HG02623 (cell line): ENCODE data around the gene DDX41.

Experiments used
- ATAC-seq: cut with Tn5 transposase; IDR thresholded peaks from one replicate; pipeline ENCODE4 v1.9.1; 2021; ENCODE audit warnings: moderate library complexity; ENCODE audit not compliant: unreplicated experiment

Gene DDX41

GRCh38 chr5:177499842-177500241, 16.9 kb downstream of the DDX41 start:
- ATAC-seq, result no peak

DNA sequence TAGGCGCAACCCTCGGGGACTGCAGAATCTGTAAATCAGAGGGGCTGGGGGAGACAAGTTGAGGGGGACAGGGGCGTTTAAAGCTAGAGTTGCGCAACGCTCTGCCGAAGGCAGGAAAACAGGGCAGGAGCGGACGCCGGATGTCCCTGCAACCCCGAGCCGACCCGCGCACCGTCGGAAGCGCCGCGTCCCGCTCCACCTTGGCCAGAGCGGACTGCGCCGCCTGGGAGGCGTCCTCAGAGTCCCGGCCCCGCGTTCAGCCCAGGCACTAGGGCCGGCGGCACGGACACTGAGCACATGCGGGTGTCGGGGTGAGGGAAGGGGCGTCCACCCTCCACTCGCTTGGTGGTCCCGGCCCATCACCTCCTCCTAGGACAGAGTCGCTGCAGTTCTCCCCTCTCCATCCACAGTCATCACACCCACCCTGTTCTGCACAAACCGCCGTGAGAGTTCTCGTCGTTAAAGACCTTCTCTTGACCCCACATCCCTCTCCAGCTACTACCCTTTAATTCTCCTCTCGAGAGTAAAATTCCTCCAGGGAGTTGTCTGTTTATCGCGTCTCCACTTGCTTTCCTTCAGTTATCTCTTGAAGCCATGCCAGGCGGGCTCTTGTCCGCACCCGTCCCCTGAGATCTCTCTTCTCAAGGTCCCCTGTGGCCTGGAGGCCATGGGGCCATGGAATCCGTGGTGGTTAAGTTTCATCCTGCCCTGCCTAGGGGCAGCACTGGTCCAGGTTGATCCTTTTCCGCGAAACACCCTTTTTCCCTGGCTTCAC, 18.6 kb downstream of the DDX41 start:
- no peak for ATAC-seq

GRCh38 chr5:177497292-177498012, 19.3 kb downstream of the DDX41 start, which contains the start of gene PDLIM7:
Gene PDLIM7, minus strand, starts transcription at chr5:177497604. Its CDS starts 1,092 bp downstream, at chr5:177496512.
- peak; percentile 70 for ATAC-seq

- no peak for ATAC-seq
Observed at GRCh38 chr5:177496727-177497291, 20.0 kb downstream of the DDX41 start.

GRCh38 chr5:177496070-177496726, 20.6 kb downstream of the DDX41 start:
- ATAC-seq, result no peak

- no peak for ATAC-seq
Observed at GRCh38 chr5:177495243-177496060, 21.3 kb downstream of the DDX41 start.

DNA sequence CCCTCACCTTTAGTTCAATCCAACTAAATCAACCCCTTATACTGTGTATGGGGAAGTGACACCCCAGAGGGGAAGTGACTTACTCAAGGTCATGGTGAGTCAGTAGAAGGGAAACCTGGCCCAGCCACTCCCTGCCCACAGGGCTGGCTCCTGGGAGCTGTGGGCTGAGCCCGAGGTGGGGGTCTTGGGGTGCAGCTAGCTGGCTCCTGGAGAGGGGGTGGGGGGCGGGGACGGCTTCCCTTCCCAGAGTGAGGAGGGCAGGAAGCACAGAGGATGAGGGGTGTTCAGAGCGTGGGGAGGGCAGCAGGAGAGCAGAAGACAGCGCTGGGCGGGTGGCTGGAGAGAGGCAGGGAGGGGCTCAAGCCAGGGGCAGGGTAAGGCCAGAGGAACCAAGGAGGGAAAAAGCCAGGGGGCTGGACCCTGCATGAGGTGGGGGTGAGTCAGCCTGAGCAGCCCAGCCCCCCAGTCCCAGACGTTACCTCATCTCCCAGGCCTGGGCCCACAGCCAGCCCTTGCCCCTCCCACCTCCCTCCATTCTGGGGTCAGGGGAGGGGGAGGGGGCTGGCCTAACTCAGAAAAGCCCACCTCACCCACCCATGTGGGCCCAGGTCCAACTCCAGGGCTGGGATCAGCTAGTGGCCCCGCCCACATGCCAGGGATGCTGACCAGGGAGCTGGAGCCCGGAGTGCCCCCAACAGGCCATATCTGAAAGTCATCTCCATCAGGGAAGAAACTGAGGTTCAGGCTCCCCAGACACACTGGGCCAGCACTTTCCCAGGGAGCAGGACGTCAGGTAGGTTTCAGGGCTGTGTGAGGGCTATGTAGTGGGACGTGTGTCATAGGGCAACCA, 22.2 kb downstream of the DDX41 start:
- ATAC-seq, result no peak

GRCh38 chr5:177493795-177494345, 22.9 kb downstream of the DDX41 start:
- ATAC-seq, result no peak

GRCh38 chr5:177492841-177493240, 23.9 kb downstream of the DDX41 start:
- no peak for ATAC-seq

DNA sequence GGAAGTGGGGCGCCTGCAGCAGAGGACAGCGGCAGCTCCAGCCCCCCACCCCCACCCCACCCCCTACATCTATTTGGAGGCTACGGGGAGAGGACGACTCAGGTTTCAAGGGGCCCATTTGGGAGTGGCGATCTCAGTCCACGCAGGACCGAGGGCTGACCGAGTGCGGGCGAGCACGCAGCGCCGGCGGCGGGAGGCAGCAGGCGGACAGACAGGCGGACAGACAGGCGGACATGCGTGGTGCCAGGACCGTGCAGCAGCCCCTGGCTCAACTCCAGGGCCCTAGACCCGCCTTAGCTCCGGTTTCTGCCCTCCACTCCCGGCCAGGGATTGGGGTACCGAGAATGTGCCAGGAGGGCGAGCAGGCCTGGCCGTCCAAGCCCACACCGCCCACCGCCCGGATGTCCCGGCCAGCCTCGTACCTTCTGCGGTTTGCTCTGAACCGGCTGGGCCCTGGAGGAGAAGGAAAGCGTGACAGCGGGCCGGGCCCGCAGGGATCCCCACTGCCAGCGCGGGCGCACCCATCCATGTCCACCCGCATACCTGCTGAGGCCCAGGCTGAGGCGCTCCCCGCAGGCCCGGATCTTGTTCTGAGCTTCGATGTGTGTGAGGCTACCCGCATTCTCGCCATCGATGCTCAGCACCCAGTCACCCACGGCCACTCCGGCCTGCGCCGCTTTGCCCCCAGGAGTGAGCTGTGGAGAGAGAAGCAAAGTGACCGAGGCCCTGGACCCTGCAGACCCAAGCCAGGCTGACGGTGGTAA, 24.6 kb downstream of the DDX41 start:
- ATAC-seq, result no peak

DNA sequence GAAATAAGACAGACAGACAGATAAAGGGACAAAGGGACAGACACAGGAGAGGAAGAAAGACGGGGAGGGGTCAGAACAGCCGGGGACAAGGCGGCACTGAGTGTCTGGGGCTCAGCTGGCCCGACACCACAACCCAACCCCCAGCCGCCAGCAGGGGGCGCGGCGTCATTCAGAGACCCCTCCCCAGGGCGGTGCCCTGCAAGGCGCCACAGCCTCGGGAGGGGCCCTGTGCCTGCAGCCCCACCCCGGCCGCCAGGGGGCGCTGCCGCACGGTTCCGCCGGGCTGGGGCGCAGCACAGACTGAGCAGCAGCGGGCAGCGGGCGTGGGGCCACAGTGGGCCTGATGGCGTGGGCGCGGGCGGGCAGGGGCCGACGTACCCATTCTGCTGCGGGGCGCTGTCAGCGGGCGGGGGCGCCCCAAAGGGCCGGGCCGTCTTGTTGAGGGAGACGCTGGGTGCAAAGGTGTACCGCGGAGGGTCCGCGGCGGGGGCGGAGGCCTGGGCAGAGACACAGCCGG, 25.3 kb downstream of the DDX41 start:
- no peak for ATAC-seq

DNA sequence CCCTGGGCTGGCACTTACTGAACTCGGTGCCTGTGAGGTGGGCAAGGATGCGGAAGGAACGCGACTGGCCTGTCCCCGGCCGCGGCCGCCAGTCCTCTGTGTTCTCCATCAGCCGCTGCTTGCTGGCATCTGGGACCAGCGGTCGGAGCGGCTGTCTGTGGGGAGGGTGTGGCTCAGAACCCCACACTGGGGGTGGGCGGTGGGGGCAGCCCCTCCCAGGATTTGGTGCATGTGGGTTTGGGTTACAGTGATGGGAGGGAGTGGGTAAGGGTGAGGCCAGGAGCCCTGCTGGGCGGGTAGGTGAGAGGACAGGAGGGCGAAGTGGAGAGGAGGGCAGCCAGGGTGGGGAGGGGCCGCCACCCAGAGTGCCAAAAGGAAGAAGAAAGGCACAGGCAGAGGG, 25.8 kb downstream of the DDX41 start:
- ATAC-seq, result no peak

GRCh38 chr5:177490311-177490991, 26.3 kb downstream of the DDX41 start:
- ATAC-seq, result no peak

DNA sequence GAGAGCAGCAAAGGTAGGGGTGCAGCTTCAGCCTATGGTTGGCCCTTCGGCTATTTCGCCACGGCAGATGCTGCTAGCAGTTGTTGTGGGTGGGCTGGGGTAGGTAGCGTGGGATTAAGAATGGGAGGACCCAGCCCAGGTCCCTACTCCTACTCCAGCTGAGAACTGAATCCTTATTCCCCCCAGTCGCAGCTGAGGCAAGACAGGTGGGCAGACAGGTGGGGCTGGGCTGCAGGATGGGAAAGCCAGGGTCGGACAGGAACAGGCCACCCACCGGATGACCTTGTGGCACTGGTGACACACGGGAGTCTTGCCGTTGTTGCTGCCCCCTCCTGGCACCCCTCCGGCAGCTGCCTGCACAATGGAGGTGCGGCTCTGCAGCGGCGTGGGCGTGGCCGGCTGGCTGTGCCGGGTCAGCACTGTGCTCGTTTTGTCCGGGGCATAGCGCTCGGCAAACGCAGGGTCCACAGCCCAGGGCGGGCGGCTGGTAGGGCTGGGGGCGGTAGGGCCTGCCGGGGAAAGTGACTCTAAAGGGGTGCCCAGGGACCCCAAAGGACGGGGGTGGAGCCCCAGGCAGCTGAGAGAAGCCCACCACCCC, 27.5 kb downstream of the DDX41 start:
- no peak for ATAC-seq

GRCh38 chr5:177487975-177488374, 28.8 kb downstream of the DDX41 start:
- ATAC-seq, result no peak

GRCh38 chr5:177487144-177487543, 29.6 kb downstream of the DDX41 start:
- ATAC-seq, result no peak

DNA sequence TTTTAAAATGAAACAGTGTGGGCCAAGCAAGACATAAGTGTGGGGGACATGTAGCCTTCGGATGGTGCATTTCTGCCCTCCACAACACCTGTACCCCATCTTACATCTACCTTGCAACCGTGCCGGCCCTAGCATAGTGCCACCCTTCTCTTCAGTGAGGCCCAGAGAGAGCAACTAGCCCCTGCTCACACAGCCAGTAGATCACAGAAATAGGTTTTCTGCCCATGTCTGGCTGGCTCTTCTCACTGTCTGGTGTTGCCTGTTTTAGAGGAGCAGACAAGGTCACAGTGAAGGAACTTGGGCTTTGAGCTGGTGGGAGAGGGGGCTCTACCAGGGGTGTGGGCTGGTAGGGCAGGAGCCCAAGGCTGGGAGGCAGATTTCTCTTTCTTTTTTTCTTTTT, 30.5 kb downstream of the DDX41 start:
- no peak for ATAC-seq
